ENCODE measurements around the gene NDUFC1.
"Not testable (repeated sequence)": the region's sequence is repeated elsewhere in the genome, so short reads cannot be mapped to it uniquely, and the experiment has no call there.

NDUFC1 gene

GRCh38 chr4:139299536-139299935, 2.7 kb downstream of the NDUFC1 start:
- H3K4me3 ChIP-seq (ENCODE audit: low read depth, low read length): no peak overlapping the region

GRCh38 chr4:139297001-139297410, 5.3 kb downstream of the NDUFC1 start:
- H3K4me3 ChIP-seq (ENCODE audit: low read depth, low read length): no peak overlapping the region

GRCh38 chr4:139295942-139296299, 6.4 kb downstream of the NDUFC1 start:
- no peak overlapping the region for H3K4me3 ChIP-seq (ENCODE audit: low read depth, low read length)

GRCh38 chr4:139295206-139295941, 6.9 kb downstream of the NDUFC1 start:
- peak overlapping the region; percentile 80 for H3K4me3 ChIP-seq (ENCODE audit: low read depth, low read length)

- H3K4me3 ChIP-seq (ENCODE audit: low read depth, low read length): no peak overlapping the region
Observed at GRCh38 chr4:139286186-139286698, 16.0 kb downstream of the NDUFC1 start.

- H3K4me3 ChIP-seq (ENCODE audit: low read depth, low read length): no peak overlapping the region
Observed at GRCh38 chr4:139282721-139283075, 19.6 kb downstream of the NDUFC1 start.

- H3K4me3 ChIP-seq (ENCODE audit: low read depth, low read length): no peak overlapping the region
Observed at GRCh38 chr4:139282065-139282720, 20.1 kb downstream of the NDUFC1 start.

GRCh38 chr4:139279760-139280620, 22.3 kb downstream of the NDUFC1 start, which contains the start of gene MGARP:
Gene MGARP, minus strand, starts transcription at chr4:139280225. Its CDS starts 67 bp downstream, at chr4:139280158.
- H3K4me3 ChIP-seq (ENCODE audit: low read depth, low read length): peak within 1 kb of the TSS; percentile 38

GRCh38 chr4:139278912-139279759, 23.1 kb downstream of the NDUFC1 start:
- H3K4me3 ChIP-seq (ENCODE audit: low read depth, low read length): peak overlapping the region; percentile 38

- H3K4me3 ChIP-seq (ENCODE audit: low read depth, low read length): no peak overlapping the region
Observed at GRCh38 chr4:139278485-139278884, 23.8 kb downstream of the NDUFC1 start.

GRCh38 chr4:139275281-139275735, 27.0 kb downstream of the NDUFC1 start:
- H3K4me3 ChIP-seq (ENCODE audit: low read depth, low read length): no peak overlapping the region

- no peak overlapping the region for H3K4me3 ChIP-seq (ENCODE audit: low read depth, low read length)
Observed at GRCh38 chr4:139274790-139275189, 27.5 kb downstream of the NDUFC1 start.

- no peak overlapping the region for H3K4me3 ChIP-seq (ENCODE audit: low read depth, low read length)
Observed at GRCh38 chr4:139273835-139274234, 28.4 kb downstream of the NDUFC1 start.

- H3K4me3 ChIP-seq (ENCODE audit: low read depth, low read length): no peak overlapping the region
Observed at GRCh38 chr4:139267301-139267700, 35.0 kb downstream of the NDUFC1 start.

- H3K4me3 ChIP-seq (ENCODE audit: low read depth, low read length): no peak overlapping the region
Observed at GRCh38 chr4:139266583-139267257, 35.6 kb downstream of the NDUFC1 start.

- no peak overlapping the region for H3K4me3 ChIP-seq (ENCODE audit: low read depth, low read length)
Observed at GRCh38 chr4:139266208-139266582, 36.1 kb downstream of the NDUFC1 start.

- H3K4me3 ChIP-seq (ENCODE audit: low read depth, low read length): no peak overlapping the region
Observed at GRCh38 chr4:139265654-139266053, 36.6 kb downstream of the NDUFC1 start.

- H3K4me3 ChIP-seq (ENCODE audit: low read depth, low read length): no peak overlapping the region
Observed at GRCh38 chr4:139256349-139256748, 45.9 kb downstream of the NDUFC1 start.

GRCh38 chr4:139255581-139255980, 46.7 kb downstream of the NDUFC1 start:
- H3K4me3 ChIP-seq (ENCODE audit: low read depth, low read length): not testable (repeated sequence)

GRCh38 chr4:139253713-139254112, 48.6 kb downstream of the NDUFC1 start:
- H3K4me3 ChIP-seq (ENCODE audit: low read depth, low read length): no peak overlapping the region
